Astrocyte of the spinal cord (primary cell): ENCODE measurements around the gene FCHSD2.

Experiments used
- DNase-seq: peaks from one replicate; pipeline ENCODE4 v3.0.0; 2011; ENCODE audit warnings: low read depth, low spot score
- H3K4me3 ChIP-seq: 2 replicates; pipeline ENCODE4 v1.5.1; 2011; ENCODE audit warnings: low read depth, mild to moderate bottlenecking, low read length, moderate library complexity
- CTCF ChIP-seq: IDR thresholded peaks from 2 replicates; pipeline ENCODE4 v1.5.1; 2012; ENCODE audit warnings: low read depth, mild to moderate bottlenecking, low read length, inconsistent platforms
- in situ Hi-C: cut with HindIII; loops from 2 replicates; pipeline ENCODE4 v1.10.0; 2017; ENCODE audit warnings: low sequenced_read_pairs

The FCHSD2 gene

GRCh38 chr11:73009972-73010371 is 132.1 kb downstream of the FCHSD2 start:
- DNase-seq, result no peak
- no peak for TF ChIP-seq CTCF
- no peak overlapping the region for H3K4me3 ChIP-seq
- in situ Hi-C loops, result no loop called here

- in situ Hi-C loops, result no loop called here
- no peak overlapping the region for H3K4me3 ChIP-seq
- DNase-seq, result no peak
- TF ChIP-seq CTCF, result no peak
These were observed 138.0 kb downstream of the FCHSD2 start for GRCh38 chr11:73004088-73004487.

- TF ChIP-seq CTCF, result no peak
- no peak for DNase-seq
- in situ Hi-C loops, result no loop called here
- no peak overlapping the region for H3K4me3 ChIP-seq
These were observed 139.0 kb downstream of the FCHSD2 start for GRCh38 chr11:73003088-73003487.

GRCh38 chr11:73002214-73002613 is 139.9 kb downstream of the FCHSD2 start:
- in situ Hi-C loops, result no loop called here
- no peak for TF ChIP-seq CTCF
- DNase-seq, result no peak
- no peak overlapping the region for H3K4me3 ChIP-seq

- no peak for TF ChIP-seq CTCF
- in situ Hi-C loops, result no loop called here
- DNase-seq, result no peak
- H3K4me3 ChIP-seq, result no peak overlapping the region
These were observed 140.5 kb downstream of the FCHSD2 start for GRCh38 chr11:73001615-73002014.

GRCh38 chr11:72998676-72999075 is 143.4 kb downstream of the FCHSD2 start:
- no peak for TF ChIP-seq CTCF
- DNase-seq, result no peak
- in situ Hi-C loops, result no loop called here
- no peak overlapping the region for H3K4me3 ChIP-seq

- in situ Hi-C loops, result no loop called here
- no peak overlapping the region for H3K4me3 ChIP-seq
- DNase-seq, result no peak
- TF ChIP-seq CTCF, result no peak
These were observed 145.2 kb downstream of the FCHSD2 start for GRCh38 chr11:72996959-72997358.
